ENCODE results near the gene LZTFL1.

GRCh38 chr3:45806072-45806471, 35.8 kb downstream of the LZTFL1 start:
- TF ChIP-seq CTCF (conservative IDR thresholded peaks at IDR 0.05; ENCODE audit: low read depth, low read length) = no peak
- TF ChIP-seq EZH2 (IDR thresholded peaks at IDR 0.05; ENCODE audit: borderline replicate concordance, low read depth, low read length, poor library complexity, severe bottlenecking) = no peak
